ENCODE data around the gene DOCK9. TPM values are rescaled to one million over a fixed set of nuclear protein-coding genes. Genes with fewer than 3 reads are reported as not detected.

The DOCK9 gene
- total and polyA plus RNA-seq, 2 donors (not counting 1 experiment from before 2014, with no cell fraction given): 18.5 to 28.0 TPM

DNA sequence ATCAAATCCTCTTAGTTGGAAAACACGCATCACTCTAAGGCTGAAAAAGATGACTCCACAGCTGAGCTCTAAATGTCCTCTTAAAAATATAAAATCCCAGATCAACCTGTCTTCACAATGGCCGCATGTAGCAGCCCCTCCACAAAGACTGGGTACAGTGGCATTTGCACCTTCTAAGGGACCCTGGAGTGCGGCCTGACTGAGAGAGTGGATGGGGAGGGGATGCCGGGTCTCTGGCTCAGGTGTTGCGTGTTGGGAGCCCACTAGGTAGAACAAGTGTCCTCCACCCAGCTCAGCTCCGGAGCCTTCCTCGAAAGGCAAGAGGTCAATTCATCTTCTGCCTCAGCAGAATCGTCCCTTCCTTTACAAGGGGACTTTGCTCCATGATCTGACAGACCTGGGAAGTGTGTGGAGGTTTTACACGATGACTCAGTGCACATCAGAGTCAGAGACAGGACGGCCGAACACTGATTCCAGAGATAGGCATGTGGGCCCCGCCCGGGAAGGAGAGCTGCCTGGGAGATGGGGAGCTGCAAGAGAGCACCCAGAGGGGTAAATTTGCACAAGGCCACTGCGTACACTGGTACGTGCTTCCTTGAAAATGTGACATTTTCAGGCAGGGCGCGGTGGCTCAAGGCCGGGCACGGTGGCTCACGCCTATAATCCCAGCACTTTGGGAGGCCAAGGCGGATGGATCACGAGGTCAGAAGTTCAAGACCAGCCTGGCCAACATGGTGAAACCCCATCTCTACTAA lies 201.8 kb downstream of the DOCK9 start:
- Mint-ChIP-seq H3K27ac (no peak overlapping the region), H3K27me3 (peaks cover 8% of the 10 kb centered on the region), H3K4me3 (no peak overlapping the region), H3K4me1 (no peaks in the 10 kb centered on the region), H3K9me3 (ENCODE audit: insufficient read depth) (no peaks in the 10 kb centered on the region)
- Histone ChIP-seq H3K4me2 (replicated peaks; ENCODE audit: low read depth, low read length, poor library complexity, severe bottlenecking) (no peak overlapping the region), H4K20me1 (ENCODE audit: control insufficient read depth, insufficient read depth, low read length, poor library complexity, severe bottlenecking) (no peaks in the 10 kb centered on the region), H3K9me3 (ENCODE audit: control extremely low read depth in 1 of 3, control insufficient read depth in 2 of 3, insufficient read depth in 1 of 3, low read length in 2 of 3) (peaks cover 0 to 3% (median 0%) of the 10 kb centered on the region in 3 donors), H3K36me3 (replicated peaks in 1 of 2; ENCODE audit: control extremely low read depth in 1 of 2, control insufficient read depth in 1 of 2, extremely low read depth in 1 of 2, insufficient read depth in 2 of 2, low read length in 1 of 2) (no peaks in the 10 kb centered on the region), H3K27ac (ENCODE audit: low read length in 2 of 2) (no peak overlapping the region), H3K9ac (ENCODE audit: low read length) (no peak overlapping the region), H3K4me1 (ENCODE audit: control insufficient read depth in 2 of 2, insufficient read depth in 2 of 2, low read length in 2 of 2) (no peaks in the 10 kb centered on the region), H3K4me3 (ENCODE audit: control extremely low read depth in 1 of 5, extremely low read depth in 1 of 5, insufficient read depth in 1 of 5, low read depth in 2 of 5, low read length in 4 of 5) (no peak overlapping the region), H2AFZ (ENCODE audit: insufficient read depth, low read depth, low read length, poor library complexity, severe bottlenecking) (no peak overlapping the region), H3K27me3 (replicated peaks in 1 of 4; ENCODE audit: control extremely low read depth in 1 of 4, control insufficient read depth in 3 of 4, insufficient read depth in 4 of 4, low read length in 3 of 4) (peaks cover 0 to 4% (median 0%) of the 10 kb centered on the region in 4 experiments), H3K79me2 (ENCODE audit: control insufficient read depth, insufficient read depth, low read length) (no peaks in the 10 kb centered on the region)
- no peak for DNase-seq
- CTCF ChIA-PET: no interaction called here
- WGBS (ENCODE audit: insufficient coverage): 94% methylated on average over 12 of the region's 22 CpGs
- intact Hi-C loops (cut with micrococcal nuclease): no loop called here
- ATAC-seq (ENCODE audit: low read depth): no peak
- POLR2A ChIA-PET: no interaction called here
- TF ChIP-seq EZH2 (IDR thresholded peaks at IDR 0.05; ENCODE audit: borderline replicate concordance, insufficient read depth, low read depth, low read length, poor library complexity, severe bottlenecking): no peak
- TF ChIP-seq, protein P1, sequence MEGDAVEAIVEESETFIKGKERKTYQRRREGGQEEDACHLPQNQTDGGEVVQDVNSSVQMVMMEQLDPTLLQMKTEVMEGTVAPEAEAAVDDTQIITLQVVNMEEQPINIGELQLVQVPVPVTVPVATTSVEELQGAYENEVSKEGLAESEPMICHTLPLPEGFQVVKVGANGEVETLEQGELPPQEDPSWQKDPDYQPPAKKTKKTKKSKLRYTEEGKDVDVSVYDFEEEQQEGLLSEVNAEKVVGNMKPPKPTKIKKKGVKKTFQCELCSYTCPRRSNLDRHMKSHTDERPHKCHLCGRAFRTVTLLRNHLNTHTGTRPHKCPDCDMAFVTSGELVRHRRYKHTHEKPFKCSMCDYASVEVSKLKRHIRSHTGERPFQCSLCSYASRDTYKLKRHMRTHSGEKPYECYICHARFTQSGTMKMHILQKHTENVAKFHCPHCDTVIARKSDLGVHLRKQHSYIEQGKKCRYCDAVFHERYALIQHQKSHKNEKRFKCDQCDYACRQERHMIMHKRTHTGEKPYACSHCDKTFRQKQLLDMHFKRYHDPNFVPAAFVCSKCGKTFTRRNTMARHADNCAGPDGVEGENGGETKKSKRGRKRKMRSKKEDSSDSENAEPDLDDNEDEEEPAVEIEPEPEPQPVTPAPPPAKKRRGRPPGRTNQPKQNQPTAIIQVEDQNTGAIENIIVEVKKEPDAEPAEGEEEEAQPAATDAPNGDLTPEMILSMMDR (IDR thresholded peaks at IDR 0.05): no peak

DNA sequence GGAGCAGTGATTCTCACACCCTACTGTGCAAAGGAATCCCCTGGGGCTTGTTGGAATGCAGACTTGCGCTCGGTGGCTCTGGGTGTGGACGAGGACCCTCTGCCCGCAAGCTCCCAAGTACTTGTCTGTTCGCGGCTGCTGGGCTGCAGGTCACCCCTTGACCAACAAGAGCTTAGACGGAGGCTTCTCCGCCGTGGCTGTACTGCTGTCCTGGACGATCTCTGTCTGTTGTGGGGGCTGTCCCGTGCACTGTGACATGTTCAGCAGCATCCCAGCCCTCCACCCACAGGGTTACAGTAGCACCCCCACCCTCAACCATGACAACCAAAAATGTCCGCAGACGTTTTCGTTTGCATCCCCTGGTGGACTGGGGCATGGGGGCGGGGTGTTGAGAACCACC lies 202.5 kb downstream of the DOCK9 start:
- TF ChIP-seq EZH2 (IDR thresholded peaks at IDR 0.05; ENCODE audit: borderline replicate concordance, insufficient read depth, low read depth, low read length, poor library complexity, severe bottlenecking): no peak
- TF ChIP-seq, protein P1 (IDR thresholded peaks at IDR 0.05): no peak
- Histone ChIP-seq H3K79me2 (ENCODE audit: control insufficient read depth, insufficient read depth, low read length) (no peaks in the 10 kb centered on the region), H3K4me1 (ENCODE audit: control insufficient read depth in 2 of 2, insufficient read depth in 2 of 2, low read length in 2 of 2) (no peaks in the 10 kb centered on the region), H4K20me1 (ENCODE audit: control insufficient read depth, insufficient read depth, low read length, poor library complexity, severe bottlenecking) (no peaks in the 10 kb centered on the region), H3K9me3 (ENCODE audit: control extremely low read depth in 1 of 3, control insufficient read depth in 2 of 3, insufficient read depth in 1 of 3, low read length in 2 of 3) (peaks cover 0 to 3% (median 0%) of the 10 kb centered on the region in 3 donors), H3K36me3 (replicated peaks in 1 of 2; ENCODE audit: control extremely low read depth in 1 of 2, control insufficient read depth in 1 of 2, extremely low read depth in 1 of 2, insufficient read depth in 2 of 2, low read length in 1 of 2) (no peaks in the 10 kb centered on the region), H3K27me3 (replicated peaks in 1 of 4; ENCODE audit: control extremely low read depth in 1 of 4, control insufficient read depth in 3 of 4, insufficient read depth in 4 of 4, low read length in 3 of 4) (peaks cover 0 to 4% (median 0%) of the 10 kb centered on the region in 4 experiments), H3K9ac (ENCODE audit: low read length) (no peak overlapping the region), H3K4me3 (ENCODE audit: control extremely low read depth in 1 of 5, extremely low read depth in 1 of 5, insufficient read depth in 1 of 5, low read depth in 2 of 5, low read length in 4 of 5) (no peak overlapping the region), H2AFZ (ENCODE audit: insufficient read depth, low read depth, low read length, poor library complexity, severe bottlenecking) (no peak overlapping the region), H3K4me2 (replicated peaks; ENCODE audit: low read depth, low read length, poor library complexity, severe bottlenecking) (no peak overlapping the region), H3K27ac (ENCODE audit: low read length in 2 of 2) (no peak overlapping the region)
- Mint-ChIP-seq H3K9me3 (ENCODE audit: insufficient read depth) (no peaks in the 10 kb centered on the region), H3K4me1 (no peaks in the 10 kb centered on the region), H3K27me3 (peaks cover 5% of the 10 kb centered on the region), H3K4me3 (no peak overlapping the region), H3K27ac (no peak overlapping the region)
- POLR2A ChIA-PET: no interaction called here
- intact Hi-C loops (cut with micrococcal nuclease): no loop called here
- 86% methylated on average over 13 of the region's 15 CpGs for WGBS (ENCODE audit: insufficient coverage)
- no peak for DNase-seq
- CTCF ChIA-PET: no interaction called here
- ATAC-seq (ENCODE audit: low read depth): no peak
